ENCODE results near the gene IPO9.

IPO9 gene

GRCh38 chr1:201905234-201905890 is 76.4 kb downstream of the IPO9 start:
- DNase-seq (ENCODE audit: low read depth in 2 of 2), result no peak

DNA sequence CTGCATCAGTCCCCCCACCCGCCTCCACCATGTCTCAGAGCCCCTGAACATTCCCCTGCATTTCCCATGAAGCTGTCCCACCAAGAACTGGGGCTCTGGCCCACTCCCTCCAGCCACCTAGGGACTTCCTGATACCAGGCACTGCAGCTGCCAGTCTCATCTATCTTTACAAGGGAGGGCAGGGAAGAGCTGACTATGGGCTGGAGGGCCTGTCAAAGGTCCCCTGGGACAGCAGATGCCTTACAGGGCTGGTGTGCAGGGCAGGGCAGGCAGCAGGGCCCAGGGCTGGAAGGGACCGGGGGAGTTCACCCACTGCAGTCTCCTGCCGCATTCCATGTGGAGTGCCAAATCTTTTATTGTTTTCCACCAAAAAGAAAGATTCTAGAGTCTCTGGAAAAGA is 77.4 kb downstream of the IPO9 start:
- no peak for DNase-seq (ENCODE audit: low read depth in 2 of 2)

DNA sequence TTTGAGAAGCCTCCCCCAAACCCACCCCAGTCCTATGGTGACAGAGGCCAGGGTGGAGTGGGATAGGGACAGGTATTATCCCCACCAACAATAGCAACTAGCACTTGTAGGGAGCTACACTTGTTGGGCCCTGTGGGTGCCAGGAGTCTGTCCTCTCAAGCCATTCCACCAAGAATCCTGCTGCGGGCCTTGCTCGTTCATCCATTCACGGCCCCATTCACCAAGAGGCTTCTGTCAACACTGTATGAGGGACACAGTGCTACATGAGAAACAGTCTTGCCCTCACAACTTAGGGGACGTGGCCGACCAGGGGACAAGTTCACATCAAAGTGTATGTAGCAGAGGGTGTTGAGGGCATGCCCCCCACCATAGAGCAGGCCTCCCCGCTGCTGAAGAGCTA is 78.7 kb downstream of the IPO9 start:
- DNase-seq (ENCODE audit: low read depth in 2 of 2), result no peak

DNA sequence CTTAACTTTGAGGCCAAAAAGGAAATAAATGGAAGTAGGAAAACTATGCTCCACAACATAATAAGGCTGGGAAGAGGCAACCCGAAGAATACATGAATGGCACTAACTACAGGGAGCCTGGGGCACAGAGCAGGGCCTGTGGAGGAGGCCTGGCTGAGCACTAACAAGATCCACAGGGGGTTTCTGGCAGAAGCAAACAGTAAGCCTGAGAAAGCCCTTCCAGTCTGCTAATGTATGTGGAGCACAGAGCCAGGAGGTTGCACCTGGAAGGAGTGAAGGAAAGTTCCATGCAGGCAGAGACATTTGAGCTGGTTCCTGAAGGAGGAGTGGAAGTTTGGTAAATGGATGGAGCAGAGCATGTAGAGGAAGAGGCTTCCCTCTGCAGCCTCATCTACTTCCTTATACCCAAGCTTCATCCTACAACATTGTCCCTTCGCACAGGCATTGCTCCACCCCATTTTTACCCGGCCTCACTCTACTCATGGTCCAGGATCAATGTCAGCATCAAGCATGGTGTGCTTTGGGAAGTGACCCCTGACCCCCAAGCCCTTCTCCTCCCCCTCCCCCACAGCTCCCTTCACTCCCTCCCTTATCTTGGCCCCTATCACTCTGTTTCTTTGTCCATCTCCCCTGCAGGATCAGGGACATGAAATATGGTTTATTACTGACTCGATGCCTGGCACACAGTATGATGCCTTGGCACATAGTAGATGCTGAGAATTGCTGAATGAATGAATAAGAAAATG is 83.0 kb downstream of the IPO9 start:
- DNase-seq (ENCODE audit: low read depth in 2 of 2), result no peak

GRCh38 chr1:201912832-201913231 is 83.9 kb downstream of the IPO9 start:
- DNase-seq (ENCODE audit: low read depth in 2 of 2), result no peak

GRCh38 chr1:201914456-201915235 is 85.7 kb downstream of the IPO9 start:
- no peak for DNase-seq (ENCODE audit: low read depth in 2 of 2)

- no peak for DNase-seq (ENCODE audit: low read depth in 2 of 2)
Measured at GRCh38 chr1:201916649-201917249, 87.8 kb downstream of the IPO9 start.

DNA sequence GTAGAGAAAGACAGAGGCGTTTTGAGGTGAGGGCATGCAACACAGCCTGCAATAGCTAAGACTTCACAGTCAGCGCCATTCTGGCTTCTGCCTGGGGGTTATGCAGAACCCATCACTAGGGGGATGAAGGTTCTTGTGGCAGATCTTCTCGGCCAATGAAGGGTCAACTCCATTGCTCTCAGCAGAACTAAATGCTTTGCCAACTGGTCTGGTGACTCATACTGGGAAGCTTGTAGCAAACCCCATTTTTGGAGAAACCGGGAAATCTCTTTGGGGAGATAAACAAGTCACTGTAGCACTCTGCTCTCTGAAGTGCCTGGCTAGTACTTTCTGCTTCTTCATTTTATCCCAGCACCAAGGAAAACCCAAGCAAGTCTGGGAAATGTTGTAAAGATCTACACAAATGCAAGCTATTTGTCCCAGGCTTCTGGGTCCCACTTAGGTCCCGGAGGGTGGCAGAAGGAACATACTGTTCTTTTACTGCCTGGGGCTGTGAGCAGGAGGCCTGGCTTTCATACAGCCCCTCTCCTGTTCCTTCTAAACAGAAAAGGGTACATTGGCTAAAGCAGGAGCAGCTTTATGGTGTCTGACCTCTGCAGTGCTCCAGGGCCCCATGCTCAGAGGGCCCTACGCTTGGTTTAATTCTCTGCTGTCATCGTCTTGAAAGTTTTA is 88.5 kb downstream of the IPO9 start:
- no peak for DNase-seq (ENCODE audit: low read depth in 2 of 2)

GRCh38 chr1:201918343-201918742 is 89.4 kb downstream of the IPO9 start:
- DNase-seq (ENCODE audit: low read depth in 2 of 2), result no peak

DNA sequence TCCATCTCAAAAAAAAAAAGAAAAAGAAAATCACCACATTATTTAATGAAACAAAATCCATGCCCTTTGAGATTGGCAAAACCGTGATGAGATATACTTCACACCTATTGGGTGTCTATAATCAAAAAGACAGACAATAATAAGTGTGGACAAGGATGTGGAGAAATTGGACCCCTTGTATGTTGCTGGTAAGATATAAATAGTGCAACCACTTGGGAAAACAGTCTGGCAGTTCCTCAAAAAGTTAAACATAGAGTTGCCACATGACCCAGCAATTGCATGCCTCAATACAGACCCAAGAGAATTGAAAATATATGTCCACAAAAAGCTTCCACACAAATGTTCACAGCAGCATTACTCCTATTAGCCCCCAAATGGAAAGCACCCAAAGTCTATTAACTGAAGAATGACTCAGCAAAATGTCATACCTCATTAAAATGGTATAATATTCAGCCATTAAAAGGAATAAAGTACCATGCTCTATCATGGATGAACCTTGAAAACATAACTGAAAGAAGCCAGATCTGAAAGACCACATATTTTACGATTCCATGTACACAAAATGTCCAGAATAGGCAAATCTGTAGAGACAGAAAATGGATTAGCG is 93.1 kb downstream of the IPO9 start:
- no peak for DNase-seq (ENCODE audit: low read depth in 2 of 2)

- DNase-seq (ENCODE audit: low read depth in 2 of 2), result no peak
Measured at GRCh38 chr1:201925301-201925567, 96.3 kb downstream of the IPO9 start.

GRCh38 chr1:201925981-201926645 is 97.2 kb downstream of the IPO9 start:
- no peak for DNase-seq (ENCODE audit: low read depth in 2 of 2)

DNA sequence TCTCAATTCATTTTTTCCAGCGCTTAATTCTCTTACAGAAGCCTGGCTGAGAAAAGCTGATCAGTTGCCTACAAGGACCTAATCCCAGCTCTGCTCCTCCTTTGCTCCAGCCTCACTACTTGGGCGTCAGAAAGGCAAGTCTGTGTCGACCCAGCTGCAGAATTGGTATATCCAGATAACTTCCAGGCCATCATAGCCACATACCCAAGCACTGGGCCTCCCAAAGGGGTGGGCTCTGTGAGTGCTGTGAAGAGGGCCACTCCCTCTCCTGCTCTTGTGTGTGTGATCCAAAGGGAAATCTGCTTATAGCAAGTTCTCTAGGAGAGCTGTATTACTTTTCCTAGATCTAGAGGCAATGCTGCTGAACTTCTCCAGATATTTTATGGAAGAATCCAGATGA is 99.3 kb downstream of the IPO9 start:
- no peak for DNase-seq (ENCODE audit: low read depth in 2 of 2)

DNA sequence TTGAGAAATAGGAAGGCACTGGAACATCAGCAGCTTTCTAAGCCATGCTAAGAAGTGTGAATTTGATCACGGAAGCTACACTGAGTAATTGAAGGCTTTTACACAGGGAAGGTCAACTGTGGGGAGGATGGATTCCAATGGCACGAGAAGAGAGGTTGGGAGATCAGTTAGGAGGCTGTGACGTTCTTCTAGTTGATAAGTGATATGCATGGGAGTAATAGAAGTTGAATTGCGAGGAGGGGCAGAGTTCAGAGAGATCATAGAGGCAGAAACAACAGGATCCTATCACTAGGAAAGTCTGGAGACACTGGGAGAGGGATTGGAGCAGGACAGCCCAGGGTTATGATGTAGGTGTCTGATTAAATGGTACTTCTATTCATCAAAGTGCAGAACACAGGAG is 101.2 kb downstream of the IPO9 start:
- no peak for DNase-seq (ENCODE audit: low read depth in 2 of 2)

DNA sequence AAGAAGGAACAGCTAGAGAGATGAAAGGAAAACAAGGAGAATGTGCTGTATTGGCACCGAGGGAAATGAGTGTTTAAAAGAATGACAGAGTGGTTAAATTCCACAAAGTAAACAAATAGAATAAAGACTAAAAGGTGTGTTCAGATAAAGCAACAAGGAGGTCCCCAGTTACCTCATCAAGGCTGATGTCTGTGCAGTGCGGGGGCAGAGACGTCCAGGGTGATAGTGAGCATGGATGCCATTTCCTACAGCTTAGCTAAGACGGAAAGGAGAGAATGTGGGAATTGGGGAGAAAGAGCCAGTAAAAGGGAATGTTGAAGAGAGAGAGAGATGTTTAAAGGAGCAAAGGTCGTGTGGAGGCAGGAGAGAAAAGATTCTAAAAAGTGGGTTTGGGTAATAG is 101.8 kb downstream of the IPO9 start:
- no peak for DNase-seq (ENCODE audit: low read depth in 2 of 2)

Measured in stimulated activated CD4-positive, alpha-beta T cell treated with anti-CD3 and anti-CD28 coated beads, Interleukin-4, amount 100 ng/mL, for 48 hours (primary cell).